ENCODE results near the gene XDH. TPM values are rescaled to one million over a fixed set of nuclear protein-coding genes. Genes with fewer than 3 reads are reported as not detected.

Gene XDH
- total RNA-seq, 1 donor from 2014 or later, result 0.49 TPM

- H3K4me1 ChIP-seq, result no peaks in the 10 kb centered on the region
- no peak overlapping the region for H3K27ac ChIP-seq
- no peaks in the 10 kb centered on the region for H3K36me3 ChIP-seq
- H3K9me3 ChIP-seq, result no peaks in the 10 kb centered on the region
- no peaks in the 10 kb centered on the region for H3K27me3 ChIP-seq
- intact Hi-C loops (cut with DNase I), result no loop called here
- no peak for TF ChIP-seq POLR2A (IDR thresholded peaks at IDR 0.05)
- TF ChIP-seq, protein P1, sequence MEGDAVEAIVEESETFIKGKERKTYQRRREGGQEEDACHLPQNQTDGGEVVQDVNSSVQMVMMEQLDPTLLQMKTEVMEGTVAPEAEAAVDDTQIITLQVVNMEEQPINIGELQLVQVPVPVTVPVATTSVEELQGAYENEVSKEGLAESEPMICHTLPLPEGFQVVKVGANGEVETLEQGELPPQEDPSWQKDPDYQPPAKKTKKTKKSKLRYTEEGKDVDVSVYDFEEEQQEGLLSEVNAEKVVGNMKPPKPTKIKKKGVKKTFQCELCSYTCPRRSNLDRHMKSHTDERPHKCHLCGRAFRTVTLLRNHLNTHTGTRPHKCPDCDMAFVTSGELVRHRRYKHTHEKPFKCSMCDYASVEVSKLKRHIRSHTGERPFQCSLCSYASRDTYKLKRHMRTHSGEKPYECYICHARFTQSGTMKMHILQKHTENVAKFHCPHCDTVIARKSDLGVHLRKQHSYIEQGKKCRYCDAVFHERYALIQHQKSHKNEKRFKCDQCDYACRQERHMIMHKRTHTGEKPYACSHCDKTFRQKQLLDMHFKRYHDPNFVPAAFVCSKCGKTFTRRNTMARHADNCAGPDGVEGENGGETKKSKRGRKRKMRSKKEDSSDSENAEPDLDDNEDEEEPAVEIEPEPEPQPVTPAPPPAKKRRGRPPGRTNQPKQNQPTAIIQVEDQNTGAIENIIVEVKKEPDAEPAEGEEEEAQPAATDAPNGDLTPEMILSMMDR (IDR thresholded peaks at IDR 0.05), result no peak
- no peak for TF ChIP-seq POLR2AphosphoS5 (IDR thresholded peaks at IDR 0.05; ENCODE audit: insufficient read depth in 1 of 2, low read depth in 1 of 2)
- peak in 1 of 2 donors; percentile 80 for DNase-seq (ENCODE audit: extremely low spot score in 2 of 2)
- H3K4me3 ChIP-seq, result no peak overlapping the region
Measured at GRCh38 chr2:31349684-31350083, 64.9 kb downstream of the XDH start.

DNA sequence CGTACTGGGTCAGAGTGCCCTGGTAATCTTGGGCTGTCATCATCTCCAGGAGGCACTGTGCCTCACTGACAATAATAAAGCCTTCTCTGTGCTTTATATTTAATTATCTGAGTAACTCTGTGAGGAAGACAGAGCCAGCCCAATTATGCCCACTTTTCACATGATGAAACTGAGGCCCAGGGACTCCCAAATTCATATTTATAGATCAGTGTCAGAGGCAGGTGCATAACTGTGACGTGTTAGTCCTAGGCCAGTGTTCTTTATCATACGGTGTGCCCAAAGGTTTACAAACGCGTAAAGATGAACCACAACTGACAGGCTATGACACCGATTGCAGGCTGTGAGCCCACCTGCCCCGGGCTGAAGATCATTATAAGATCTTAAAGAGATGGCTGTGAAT is 65.4 kb downstream of the XDH start:
- no peaks in the 10 kb centered on the region for H3K9me3 ChIP-seq

DNA sequence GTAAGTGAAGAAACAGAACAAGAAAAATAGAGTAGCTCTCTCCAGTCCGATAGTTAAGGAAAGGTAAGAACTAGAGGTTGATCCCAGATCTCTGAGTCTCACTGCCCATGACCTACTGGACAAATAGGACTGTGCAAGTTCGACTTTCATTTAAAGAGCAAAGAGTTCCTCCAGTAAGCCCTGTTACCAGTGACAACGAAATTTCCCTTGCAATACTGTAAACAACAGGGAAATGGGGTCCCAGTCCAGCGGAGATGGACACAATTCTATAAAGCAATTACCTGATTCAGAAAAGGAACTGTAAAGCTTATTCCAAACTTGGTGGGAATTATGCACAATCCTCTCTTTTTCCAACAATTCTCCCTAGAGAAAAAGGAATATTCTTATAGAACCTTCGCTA is 65.9 kb downstream of the XDH start:
- TF ChIP-seq, protein P1 (IDR thresholded peaks at IDR 0.05), result no peak
- no peak for TF ChIP-seq POLR2AphosphoS5 (IDR thresholded peaks at IDR 0.05; ENCODE audit: insufficient read depth in 1 of 2, low read depth in 1 of 2)
- TF ChIP-seq POLR2A (IDR thresholded peaks at IDR 0.05), result no peak
- intact Hi-C loops (cut with DNase I), result no loop called here
- DNase-seq (ENCODE audit: extremely low spot score in 2 of 2), result no peak
- no peaks in the 10 kb centered on the region for H3K27me3 ChIP-seq
- no peaks in the 10 kb centered on the region for H3K9me3 ChIP-seq
- H3K4me3 ChIP-seq, result no peak overlapping the region
- no peak overlapping the region for H3K27ac ChIP-seq
- no peaks in the 10 kb centered on the region for H3K4me1 ChIP-seq
- H3K36me3 ChIP-seq, result no peaks in the 10 kb centered on the region

More for the DNA sequence above, 65.4 kb downstream of the XDH start:
- no peaks in the 10 kb centered on the region for H3K36me3 ChIP-seq
- H3K27me3 ChIP-seq, result no peaks in the 10 kb centered on the region
- no peak for DNase-seq (ENCODE audit: extremely low spot score in 2 of 2)
- TF ChIP-seq POLR2AphosphoS5 (IDR thresholded peaks at IDR 0.05; ENCODE audit: insufficient read depth in 1 of 2, low read depth in 1 of 2) (no peak), POLR2A (IDR thresholded peaks at IDR 0.05) (no peak)
- TF ChIP-seq, protein P1 (IDR thresholded peaks at IDR 0.05), result no peak
- no peaks in the 10 kb centered on the region for H3K4me1 ChIP-seq
- intact Hi-C loops (cut with DNase I), result no loop called here
- no peak overlapping the region for H3K4me3 ChIP-seq
- H3K27ac ChIP-seq, result no peak overlapping the region

GRCh38 chr2:31347750-31348149 is 66.8 kb downstream of the XDH start:
- Histone ChIP-seq H3K36me3 (no peaks in the 10 kb centered on the region), H3K4me3 (no peak overlapping the region), H3K9me3 (no peaks in the 10 kb centered on the region), H3K4me1 (no peaks in the 10 kb centered on the region), H3K27me3 (no peaks in the 10 kb centered on the region), H3K27ac (no peak overlapping the region)
- DNase-seq (ENCODE audit: extremely low spot score in 2 of 2), result no peak
- TF ChIP-seq POLR2A (IDR thresholded peaks at IDR 0.05), result no peak
- TF ChIP-seq, protein P1 (IDR thresholded peaks at IDR 0.05), result no peak
- TF ChIP-seq POLR2AphosphoS5 (IDR thresholded peaks at IDR 0.05; ENCODE audit: insufficient read depth in 1 of 2, low read depth in 1 of 2), result no peak
- intact Hi-C loops (cut with DNase I), result no loop called here

GRCh38 chr2:31347319-31347718 is 67.2 kb downstream of the XDH start:
- TF ChIP-seq POLR2A (IDR thresholded peaks at IDR 0.05) (no peak), POLR2AphosphoS5 (IDR thresholded peaks at IDR 0.05; ENCODE audit: insufficient read depth in 1 of 2, low read depth in 1 of 2) (no peak)
- TF ChIP-seq, protein P1 (IDR thresholded peaks at IDR 0.05), result no peak
- peak in 1 of 2 donors; percentile 74 for DNase-seq (ENCODE audit: extremely low spot score in 2 of 2)

More at GRCh38 chr2:31347319-31347718, 67.2 kb downstream of the XDH start:
- no peaks in the 10 kb centered on the region for H3K27me3 ChIP-seq
- no peaks in the 10 kb centered on the region for H3K4me1 ChIP-seq
- no peaks in the 10 kb centered on the region for H3K9me3 ChIP-seq
- no peaks in the 10 kb centered on the region for H3K36me3 ChIP-seq
- H3K4me3 ChIP-seq, result no peak overlapping the region
- H3K27ac ChIP-seq, result no peak overlapping the region
- intact Hi-C loops (cut with DNase I), result no loop called here
